GM21576 (cell line): ENCODE data around the gene BASP1.
"Not testable (repeated sequence)": the region's sequence is repeated elsewhere in the genome, so short reads cannot be mapped to it uniquely, and the experiment has no call there.

Experiments used
- ATAC-seq: cut with Tn5 transposase; IDR thresholded peaks from one replicate; pipeline ENCODE4 v1.9.1; 2021; ENCODE audit warnings: mild to moderate bottlenecking, moderate library complexity; ENCODE audit not compliant: unreplicated experiment

Gene BASP1

DNA sequence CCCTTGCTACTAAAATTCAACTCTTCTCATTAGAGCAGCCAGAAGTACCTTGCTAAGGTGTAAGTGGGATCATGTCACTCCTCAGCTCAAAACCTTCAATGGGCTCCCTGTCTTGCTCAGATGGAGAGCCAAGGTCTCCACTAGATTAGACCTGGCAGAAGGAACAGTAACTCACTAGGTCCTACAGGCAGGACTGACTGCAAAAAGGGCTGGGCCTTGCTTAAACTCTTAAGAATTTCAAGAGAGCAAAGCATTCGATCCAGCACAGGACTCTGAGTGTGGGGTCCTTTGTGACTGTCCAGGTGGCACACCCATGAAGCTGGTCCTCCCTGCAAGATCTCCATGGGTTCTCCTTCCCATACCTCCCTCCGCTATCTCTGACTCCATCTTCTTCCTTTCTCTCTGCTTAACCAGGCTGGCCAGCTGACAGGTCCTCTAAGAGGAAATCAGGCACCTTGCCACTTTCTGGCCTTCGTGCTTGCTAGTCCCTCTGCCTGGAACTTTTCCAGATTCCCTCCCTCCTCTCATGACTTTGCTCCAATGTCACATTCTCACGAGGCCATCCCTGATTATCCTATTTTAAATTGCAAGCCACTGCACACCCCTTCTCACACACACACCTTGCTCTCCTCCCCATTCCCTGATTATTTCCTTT lies 70.2 kb downstream of the BASP1 start:
- no peak for ATAC-seq

DNA sequence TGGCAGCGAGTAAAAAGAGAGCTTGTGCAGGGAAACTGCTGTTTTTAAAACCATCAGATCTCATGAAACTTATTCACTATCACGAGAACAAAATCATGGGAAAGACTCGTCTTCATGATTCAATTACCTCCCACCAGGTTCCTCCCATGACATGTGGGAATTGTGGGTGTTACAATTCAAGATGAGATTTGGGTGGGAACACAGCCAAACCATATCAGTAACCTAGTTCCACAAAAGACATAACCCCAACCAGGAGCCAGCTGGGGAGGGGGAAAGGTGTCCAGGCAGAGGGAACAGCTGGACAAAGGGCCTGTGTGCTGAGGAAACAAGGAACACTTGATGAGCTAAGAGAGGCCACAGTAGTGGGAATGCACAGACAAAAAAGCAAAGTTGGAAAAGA lies 71.1 kb downstream of the BASP1 start:
- no peak for ATAC-seq

DNA sequence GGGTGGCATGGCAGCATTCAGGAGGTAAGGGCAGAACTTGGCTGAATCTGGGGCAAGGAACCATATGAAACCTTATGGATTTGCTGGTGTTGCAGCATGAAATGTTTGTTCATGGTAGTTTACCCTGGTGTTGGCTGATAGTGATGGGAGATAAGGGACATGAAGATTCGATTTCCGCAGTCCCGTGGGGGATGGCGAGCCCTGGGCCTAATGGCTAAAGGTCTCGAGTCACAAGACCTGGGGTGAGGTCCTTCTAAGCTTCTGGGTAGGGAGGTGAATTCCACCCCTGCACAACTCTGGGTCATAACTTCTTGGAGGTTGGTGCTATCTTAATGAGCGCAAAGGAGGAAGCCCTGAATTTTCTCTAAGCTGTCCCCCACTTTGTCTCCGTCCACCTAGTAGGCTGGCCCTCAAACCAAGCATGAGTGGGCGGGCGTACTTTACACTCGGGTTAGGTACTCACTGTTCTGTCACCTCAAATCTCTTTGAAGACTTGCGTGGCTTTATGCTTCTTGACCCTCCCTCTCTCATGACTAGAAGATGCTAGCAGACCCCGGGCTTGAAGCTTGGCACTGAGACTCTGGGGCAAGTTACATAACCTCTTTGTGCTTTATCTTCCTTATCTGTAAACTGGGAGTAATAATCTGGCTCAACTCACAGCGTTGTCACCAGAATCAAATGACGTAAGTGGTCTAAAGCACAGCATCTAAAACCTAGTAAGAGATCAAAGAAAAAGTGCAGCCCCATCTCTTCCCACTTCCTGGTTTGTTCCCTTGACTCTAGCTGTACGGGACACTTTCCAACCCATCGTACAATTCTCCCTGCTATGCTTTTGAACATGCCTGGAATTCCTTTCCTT lies 72.5 kb downstream of the BASP1 start:
- no peak for ATAC-seq

DNA sequence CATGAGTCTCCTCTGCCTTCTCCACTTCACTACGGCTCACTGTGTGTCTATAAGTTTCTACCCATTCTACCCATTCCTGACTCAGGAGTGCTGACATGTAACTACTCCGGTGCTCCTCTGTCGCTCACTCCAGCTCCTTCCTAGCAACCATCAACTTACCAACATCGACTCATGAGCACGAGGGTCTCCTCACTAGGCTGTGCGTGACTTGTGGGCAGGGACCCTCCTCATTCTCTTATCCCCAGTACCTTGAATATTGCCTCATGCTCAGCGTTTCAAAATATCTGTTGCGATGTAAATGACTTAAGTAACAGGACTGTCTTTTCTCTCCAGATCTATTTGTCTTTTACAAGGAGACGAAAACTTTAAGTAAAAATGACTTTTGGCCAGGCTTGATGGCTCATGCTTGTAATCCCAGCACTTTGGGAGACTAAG lies 73.1 kb downstream of the BASP1 start:
- no peak for ATAC-seq

DNA sequence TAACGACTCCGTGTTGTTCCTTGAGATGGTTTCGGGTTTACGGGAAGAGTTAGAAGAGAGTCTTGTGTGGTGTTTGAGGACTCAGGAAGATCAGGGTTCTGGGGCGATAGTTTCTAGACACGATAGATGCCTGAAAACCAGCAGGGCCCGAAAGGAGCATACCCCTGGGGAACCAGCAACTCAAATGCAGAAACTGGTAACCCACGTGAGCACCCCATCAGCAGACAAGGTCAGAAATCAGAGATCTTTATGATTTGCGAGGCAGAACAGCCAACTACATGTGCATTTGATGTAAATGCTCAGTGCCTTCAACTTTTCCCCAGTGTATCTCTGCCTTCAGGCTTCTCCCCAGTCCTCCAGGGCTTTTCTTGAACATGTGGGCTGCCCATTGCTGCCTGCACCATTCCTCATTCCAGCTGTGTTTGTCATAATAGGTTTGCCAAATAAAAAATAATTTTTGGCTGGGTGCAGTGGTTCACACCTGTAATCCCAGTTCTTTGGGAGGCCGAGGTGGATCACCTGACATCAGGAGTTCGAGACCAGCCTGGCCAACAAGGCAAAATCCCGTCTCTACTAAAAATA lies 75.1 kb downstream of the BASP1 start:
- no peak for ATAC-seq

DNA sequence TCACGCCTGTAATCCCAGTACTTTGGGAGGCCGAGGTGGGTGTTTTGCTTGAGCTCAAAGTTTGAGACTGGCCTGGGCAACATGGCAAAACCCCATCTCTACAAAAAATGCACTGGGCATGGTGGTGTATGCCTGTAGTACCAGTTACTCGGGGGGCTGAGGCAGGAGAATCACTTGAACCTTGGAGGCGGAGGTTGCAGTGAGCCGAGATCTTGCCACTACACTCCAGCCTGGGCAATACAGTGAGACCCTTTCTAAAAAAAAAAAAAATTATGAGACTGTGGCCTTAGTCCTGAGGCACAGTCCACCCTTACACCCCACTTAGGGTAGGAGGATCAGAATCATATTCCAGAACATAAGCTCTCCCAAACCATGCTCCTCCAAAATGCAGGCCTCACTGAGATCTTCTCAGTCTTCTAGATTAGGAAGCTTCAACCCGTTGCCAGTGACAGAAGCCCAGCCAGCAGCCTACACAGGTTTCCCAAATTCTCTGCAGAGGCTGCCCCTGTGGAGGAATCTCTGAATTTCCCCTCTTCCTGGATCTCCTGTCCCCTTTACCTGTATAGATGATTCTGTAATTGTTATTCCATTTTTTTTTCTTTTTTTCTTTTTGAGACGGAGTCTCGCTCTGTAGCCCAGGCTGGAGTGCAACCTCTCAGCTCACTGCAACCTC lies 77.3 kb downstream of the BASP1 start:
- ATAC-seq, result no peak

DNA sequence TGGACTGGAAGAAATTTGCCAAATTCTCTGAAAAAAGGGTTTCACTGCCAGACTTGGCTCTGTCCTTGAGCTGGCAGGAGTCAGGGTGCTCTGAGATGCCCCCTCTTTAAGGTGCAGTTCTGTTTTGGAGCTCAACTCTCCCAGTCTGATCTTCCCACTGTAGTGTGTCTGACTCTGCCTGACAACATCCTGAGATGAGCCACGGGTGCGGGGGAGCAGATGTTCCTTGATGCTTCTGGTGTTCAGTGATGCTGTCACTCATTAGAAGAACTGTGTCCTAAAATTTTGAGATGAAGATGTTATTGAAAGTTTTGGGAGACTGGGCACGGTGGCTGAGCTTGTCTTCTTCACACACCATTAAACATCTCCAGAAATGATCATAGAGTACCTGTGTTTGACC lies 78.2 kb downstream of the BASP1 start:
- ATAC-seq, result no peak

DNA sequence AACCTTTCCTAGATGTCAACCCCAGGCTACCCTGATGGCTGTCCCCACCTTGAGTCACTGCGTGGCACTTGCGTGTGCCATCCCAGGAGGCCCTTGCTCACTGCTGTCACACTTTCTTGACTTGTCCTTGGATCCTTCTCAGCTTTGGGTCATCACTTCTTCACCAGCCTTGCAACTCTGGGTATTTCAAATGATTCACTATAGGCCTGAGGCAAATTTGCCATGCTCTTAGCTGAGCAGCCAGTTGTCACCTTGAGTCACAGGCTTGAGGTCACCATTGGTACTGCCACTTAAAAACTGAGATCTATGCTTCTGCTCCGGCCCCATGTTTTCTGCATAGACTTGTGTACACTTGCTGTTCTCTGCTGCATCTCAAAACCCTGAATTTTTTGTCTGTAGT lies 84.7 kb downstream of the BASP1 start:
- ATAC-seq, result no peak

DNA sequence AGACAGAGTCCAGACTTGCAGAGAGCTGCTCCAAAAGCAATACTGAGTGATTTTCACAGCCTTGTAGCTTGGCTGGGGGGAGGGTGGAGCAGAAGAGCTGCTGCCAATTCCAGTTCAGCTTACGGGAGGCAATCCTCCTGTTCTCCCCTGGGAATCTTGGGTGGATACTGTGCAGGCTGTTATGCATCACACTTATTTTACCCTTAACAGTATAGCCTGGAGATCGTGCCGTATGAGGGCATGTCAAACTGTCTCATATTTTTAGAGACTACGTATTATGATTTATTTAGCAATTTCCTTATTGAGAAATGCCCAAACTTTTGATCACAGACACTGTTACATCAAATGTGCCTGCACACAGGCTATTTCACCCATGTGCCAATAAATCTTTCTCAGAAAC lies 85.2 kb downstream of the BASP1 start:
- ATAC-seq, result no peak

DNA sequence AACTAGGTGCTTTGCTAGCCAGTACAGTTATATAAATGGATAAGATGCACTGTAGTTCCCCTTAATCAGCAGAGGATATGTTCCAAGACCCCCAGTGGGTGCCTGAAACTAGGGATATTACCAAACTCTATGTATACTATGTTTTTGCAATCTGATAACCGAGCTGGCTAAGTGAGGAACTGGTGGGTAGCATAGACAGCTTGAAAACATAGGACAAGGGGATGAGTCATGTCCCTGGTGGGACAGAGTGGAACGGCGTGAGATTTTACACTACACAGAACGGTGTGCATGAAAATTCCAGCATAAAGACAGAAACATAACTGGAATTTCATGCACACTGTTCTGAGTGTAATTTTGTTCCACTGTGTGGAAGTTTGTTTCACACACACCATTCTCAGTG lies 86.9 kb downstream of the BASP1 start:
- no peak for ATAC-seq

DNA sequence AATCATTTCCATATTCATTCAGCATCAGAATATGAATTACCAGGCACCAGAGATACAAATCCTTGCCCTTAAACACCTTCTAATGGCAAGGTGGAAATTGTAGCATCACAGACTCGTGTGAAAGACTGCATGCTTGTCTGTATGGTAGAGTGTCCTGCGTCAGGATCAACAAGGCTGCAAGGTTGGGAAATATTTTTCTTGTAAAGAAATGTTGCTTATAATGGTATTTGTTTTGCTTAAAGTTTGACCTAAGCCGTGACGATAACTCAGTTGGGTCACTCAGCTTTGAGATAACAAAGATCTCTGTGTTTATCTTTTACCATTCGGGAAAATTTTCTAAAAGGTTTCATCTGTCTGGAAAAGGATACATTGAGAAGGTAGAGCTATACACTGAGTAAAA lies 87.6 kb downstream of the BASP1 start:
- no peak for ATAC-seq

DNA sequence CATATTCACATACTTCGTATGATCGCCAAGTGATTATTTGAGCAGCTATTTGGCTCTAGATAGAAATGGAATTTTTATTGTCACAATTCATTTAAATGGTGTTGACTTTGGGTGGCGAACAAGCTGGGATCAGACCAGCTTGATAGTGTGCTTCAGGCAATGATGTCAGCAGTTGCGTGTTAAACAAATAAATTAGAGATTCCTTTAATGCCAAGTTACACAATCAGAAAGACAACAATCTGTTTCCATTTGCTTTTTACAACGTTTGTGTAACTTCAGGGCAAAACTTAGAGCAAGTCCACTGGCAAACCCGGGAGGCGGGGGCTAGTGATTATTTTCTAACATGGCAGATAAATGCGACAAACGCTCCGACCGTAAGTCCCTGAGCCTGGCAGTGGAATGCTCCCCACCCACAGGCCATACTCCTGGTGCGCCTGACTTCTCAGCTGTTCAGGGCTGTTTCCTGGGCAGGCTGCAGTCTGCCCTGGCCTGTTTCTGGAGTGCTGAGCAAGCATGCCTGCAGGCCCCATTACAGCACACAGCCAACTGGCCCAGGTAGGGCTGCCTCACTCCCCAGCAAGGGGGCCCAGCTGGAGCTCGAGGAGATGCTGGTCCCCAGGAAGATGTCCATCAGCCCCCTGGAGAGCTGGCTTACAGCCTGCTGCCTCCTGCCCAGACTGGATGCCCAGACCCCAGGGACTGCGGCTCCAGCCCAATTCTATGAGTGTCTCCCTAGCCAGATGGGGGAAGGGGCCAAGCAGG lies 88.7 kb downstream of the BASP1 start:
- ATAC-seq, result no peak

DNA sequence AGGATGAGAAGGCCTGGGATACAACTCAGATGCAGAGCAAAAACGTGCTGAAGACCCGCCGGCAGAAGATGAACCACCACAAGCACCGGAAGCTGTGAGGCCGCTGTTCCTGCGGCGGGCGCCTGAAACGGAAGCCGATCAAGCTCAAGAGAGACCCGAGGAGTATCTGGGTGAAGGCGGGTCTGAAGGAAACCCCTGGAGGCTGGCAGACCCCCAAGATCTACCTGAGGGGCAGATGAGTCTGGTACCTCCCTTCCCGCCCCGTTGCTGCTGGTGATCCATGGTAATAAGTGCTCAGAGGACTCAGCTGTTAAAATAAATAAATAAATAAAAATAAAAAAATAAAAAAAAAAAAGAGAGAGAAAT lies 89.3 kb downstream of the BASP1 start:
- ATAC-seq, result no peak

DNA sequence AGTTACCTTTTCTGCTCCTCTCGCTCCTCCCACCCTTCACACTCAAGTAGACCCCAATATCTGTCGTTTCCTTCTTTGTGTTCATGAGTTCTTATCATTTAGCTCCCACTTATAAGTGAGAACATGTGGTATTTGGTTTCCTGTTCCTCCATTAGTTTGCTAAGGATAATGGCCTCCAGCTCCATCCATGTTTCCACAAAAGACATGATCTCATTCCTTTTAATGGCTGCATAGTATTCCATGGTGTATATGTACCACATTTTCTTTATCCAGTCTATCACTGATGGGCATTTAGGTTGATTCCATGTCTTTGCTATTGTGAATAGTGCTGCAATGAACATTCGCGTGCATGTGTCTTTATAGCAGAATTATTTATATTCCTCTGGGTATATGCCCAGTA lies 90.0 kb downstream of the BASP1 start:
- not testable (repeated sequence) for ATAC-seq

DNA sequence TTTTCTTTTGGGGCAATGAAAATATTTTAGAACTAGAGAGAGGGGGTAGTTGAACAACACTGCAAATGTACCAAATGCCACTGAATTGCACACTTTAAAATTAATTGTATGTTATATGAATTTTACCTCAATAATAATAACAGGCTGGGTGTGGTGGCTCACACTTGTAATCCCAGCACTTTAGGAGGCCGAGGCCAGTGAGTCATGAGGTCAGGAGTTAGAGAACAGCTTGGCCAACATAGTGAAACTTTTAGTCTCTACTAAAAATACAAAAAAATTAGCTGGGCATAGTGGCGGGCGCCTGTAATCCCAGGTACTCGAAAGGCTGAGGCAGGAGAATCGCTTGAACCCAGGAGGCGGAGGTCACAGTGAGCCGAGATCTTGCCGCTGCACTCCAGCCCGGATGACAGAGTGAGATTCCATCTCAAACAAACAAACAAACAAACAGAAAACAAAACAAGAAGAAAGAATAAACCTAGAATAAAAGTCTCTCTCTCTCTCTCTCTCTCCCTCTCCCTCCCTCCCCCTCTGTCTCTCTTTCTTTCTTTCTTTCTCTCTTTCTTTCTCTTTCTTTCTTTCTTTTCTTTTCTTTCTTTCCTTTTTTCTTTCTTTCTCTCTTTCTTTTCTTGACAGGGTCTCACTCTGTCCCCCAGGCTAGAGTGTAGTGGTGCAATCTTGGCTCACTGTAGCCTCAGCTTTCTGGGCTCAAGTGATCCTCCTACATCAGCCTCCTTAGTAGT lies 91.1 kb downstream of the BASP1 start:
- ATAC-seq, result no peak

DNA sequence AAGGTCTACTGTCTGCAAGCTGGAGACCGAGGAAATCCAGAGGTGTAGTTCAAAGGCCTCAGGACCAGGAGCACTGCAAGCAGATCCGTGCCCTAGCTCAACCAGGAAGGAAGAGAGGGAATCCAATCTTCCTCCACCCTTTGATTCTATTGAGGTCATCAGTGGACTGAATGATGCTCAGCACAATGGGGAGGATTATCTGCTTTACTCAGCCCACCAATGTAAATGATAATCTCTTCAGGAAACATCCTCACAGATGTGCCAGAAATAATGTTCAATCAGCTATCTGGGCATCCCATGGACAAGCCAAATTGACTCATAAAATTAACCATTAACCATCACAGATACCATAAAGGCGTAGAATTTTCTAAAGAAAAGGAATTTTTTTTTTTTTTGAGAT lies 92.0 kb downstream of the BASP1 start:
- ATAC-seq, result no peak

DNA sequence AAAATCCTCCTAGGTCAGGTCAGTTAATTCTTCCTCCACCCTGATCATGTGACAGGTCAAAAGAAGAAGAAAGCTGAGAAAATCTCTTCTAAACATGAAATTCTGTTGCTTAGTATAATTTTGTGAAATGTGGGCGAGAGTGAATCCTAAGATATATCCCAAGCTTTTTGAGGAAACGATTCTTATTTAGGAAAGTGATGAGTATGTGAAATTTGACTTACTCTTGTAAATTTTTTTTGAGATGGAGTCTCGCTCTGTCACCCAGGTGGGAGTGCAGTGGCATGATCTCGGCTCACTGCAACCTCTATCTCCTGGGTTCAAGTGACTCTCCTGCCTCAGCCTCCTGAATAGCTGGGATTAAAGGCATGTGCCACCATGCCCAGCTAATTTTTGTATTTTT lies 93.1 kb downstream of the BASP1 start:
- ATAC-seq, result not testable (repeated sequence)

DNA sequence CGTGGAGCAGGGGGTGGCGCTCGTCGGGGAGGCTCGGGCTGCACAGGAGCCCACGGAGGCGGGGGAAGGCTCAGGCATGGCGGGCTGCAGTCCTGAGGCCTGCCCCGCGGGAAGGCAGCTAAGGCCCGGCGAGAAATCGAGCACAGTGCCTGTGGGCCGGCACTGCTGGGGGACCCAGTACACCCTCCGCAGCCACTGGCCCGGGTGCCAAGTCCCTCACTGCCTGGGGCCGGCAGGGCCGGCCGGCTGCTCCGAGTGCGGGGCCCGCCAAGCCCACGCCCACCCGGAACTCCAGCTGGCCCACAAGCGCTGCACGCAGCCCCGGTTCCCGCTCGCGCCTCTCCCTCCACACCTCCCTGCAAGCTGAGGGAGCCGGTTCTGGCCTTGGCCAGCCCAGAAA lies 94.4 kb downstream of the BASP1 start:
- not testable (repeated sequence) for ATAC-seq

DNA sequence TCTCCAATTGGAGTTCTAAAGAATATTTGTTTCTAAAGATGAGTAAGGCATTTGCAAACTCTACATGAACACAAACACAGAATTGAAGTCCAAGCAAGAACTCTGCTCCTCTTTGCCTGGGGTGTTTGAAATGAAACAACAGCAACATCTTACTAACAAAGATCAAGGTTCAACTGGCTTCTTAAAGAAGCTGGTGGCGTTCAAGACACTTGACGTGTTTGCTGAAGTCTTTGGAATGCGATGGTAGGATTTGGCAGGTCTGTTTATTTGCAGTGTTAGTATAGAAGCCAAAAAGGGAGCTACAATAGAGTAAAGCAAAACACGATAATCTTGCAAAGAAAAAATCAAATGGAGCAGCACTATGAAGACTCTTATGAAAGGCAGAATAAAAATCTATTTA lies 94.9 kb downstream of the BASP1 start:
- no peak for ATAC-seq

DNA sequence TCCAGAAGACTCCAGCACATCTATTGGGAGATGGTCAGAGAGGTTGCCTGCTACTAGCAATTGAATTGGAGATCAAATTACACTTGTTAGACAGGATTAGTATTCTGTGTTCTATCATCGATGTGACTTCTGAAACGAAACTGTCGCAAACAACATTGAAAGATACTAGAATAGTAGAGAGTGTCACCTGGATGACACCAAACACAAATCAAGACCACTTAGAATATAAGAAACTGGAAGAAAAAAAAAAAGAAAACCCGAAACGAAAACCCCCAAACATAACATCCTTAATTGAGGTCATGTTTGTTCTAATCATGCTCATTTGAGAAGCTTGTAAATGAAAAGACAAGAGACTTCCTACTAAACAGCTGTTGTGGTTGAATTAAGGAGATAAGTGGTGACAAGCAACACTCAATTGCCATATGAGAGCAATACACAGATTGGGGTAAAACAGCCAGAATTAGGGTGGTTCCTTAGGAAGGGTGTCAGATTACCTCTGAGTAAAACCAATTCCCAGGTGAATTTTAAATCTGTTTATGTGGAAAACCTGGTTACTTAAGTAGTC lies 97.6 kb downstream of the BASP1 start:
- no peak for ATAC-seq
